ENCODE results near the gene KCNJ15. TPM values are rescaled to one million over a fixed set of nuclear protein-coding genes. Genes with fewer than 3 reads are reported as not detected.

Gene KCNJ15
- total RNA-seq, 1 donor = 10.1 TPM

GRCh38 chr21:38267991-38268863 is 11.4 kb downstream of the KCNJ15 start:
- no peak for DNase-seq (ENCODE audit: insufficient read length, low spot score, missing footprints)
- peak overlapping the region; percentile 87 for H3K27ac ChIP-seq (ENCODE audit: low read depth, low read length)
- TF ChIP-seq, protein P1, sequence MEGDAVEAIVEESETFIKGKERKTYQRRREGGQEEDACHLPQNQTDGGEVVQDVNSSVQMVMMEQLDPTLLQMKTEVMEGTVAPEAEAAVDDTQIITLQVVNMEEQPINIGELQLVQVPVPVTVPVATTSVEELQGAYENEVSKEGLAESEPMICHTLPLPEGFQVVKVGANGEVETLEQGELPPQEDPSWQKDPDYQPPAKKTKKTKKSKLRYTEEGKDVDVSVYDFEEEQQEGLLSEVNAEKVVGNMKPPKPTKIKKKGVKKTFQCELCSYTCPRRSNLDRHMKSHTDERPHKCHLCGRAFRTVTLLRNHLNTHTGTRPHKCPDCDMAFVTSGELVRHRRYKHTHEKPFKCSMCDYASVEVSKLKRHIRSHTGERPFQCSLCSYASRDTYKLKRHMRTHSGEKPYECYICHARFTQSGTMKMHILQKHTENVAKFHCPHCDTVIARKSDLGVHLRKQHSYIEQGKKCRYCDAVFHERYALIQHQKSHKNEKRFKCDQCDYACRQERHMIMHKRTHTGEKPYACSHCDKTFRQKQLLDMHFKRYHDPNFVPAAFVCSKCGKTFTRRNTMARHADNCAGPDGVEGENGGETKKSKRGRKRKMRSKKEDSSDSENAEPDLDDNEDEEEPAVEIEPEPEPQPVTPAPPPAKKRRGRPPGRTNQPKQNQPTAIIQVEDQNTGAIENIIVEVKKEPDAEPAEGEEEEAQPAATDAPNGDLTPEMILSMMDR (IDR thresholded peaks at IDR 0.05; ENCODE audit: extremely low read depth, low read depth, low read length) = no peak
- H2AFZ ChIP-seq (ENCODE audit: low read length) = no peak overlapping the region
- no peak overlapping the region for H3K4me3 ChIP-seq (ENCODE audit: insufficient read depth, low read length)
- no peaks in the 10 kb centered on the region for H4K20me1 ChIP-seq (ENCODE audit: insufficient read depth, low read length)
- no peaks in the 10 kb centered on the region for H3K9me3 ChIP-seq (ENCODE audit: low read depth, low read length)
- H3K36me3 ChIP-seq (ENCODE audit: insufficient read depth, low read length) = no peaks in the 10 kb centered on the region
- no peaks in the 10 kb centered on the region for H3K79me2 ChIP-seq (ENCODE audit: insufficient read depth, low read length)
- H3K4me2 ChIP-seq (ENCODE audit: insufficient read depth, low read length) = no peak overlapping the region
- H3K4me1 ChIP-seq (ENCODE audit: insufficient read depth, low read length) = peaks cover 44% of the 10 kb centered on the region
- H3K27me3 ChIP-seq (ENCODE audit: insufficient read depth, low read length) = no peaks in the 10 kb centered on the region

DNA sequence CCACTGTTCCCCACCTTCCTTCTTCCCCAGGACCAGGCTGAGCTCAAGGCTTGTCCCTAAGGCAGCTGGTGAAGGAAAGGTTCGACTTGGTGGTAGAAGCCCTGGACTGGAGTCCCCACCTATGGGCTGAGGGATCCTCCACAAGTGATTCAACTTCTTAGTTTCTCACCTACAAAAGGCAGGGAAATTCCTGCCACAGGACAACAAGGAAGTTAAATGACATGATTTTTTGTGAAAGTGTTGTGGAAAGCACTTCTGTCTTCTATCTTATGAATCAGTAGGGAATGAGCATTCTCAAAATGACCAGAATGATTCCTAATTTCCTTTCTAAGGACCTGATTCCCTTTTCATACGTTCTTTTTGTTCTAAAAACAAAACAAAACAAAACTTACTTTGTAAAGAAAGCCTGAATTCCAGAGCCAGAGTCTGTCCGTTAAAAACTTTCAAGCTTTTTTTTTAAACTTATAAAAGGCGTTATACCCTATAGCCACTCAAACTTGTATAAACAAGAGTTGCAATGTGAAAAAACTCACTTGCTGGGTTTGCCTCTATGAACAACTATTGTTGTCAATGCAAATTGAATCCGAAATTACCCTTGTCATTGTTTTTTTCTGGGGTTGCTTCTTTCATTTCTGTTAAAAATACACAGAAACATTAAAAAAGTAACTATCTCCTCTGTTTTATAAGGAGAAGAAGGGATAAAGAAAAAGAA is 12.2 kb downstream of the KCNJ15 start:
- Histone ChIP-seq H3K4me1 (ENCODE audit: insufficient read depth, low read length) (peaks cover 36% of the 10 kb centered on the region), H4K20me1 (ENCODE audit: insufficient read depth, low read length) (no peaks in the 10 kb centered on the region), H2AFZ (ENCODE audit: low read length) (peak overlapping the region; percentile 30), H3K27ac (ENCODE audit: low read depth, low read length) (no peak overlapping the region), H3K4me2 (ENCODE audit: insufficient read depth, low read length) (no peak overlapping the region), H3K9me3 (ENCODE audit: low read depth, low read length) (no peaks in the 10 kb centered on the region), H3K4me3 (ENCODE audit: insufficient read depth, low read length) (no peak overlapping the region), H3K79me2 (ENCODE audit: insufficient read depth, low read length) (no peaks in the 10 kb centered on the region), H3K36me3 (ENCODE audit: insufficient read depth, low read length) (no peaks in the 10 kb centered on the region), H3K27me3 (ENCODE audit: insufficient read depth, low read length) (no peaks in the 10 kb centered on the region)
- TF ChIP-seq, protein P1 (IDR thresholded peaks at IDR 0.05; ENCODE audit: extremely low read depth, low read depth, low read length) = no peak
- no peak for DNase-seq (ENCODE audit: insufficient read length, low spot score, missing footprints)

- Histone ChIP-seq H3K27ac (ENCODE audit: low read depth, low read length) (no peak overlapping the region), H3K4me1 (ENCODE audit: insufficient read depth, low read length) (peaks cover 33% of the 10 kb centered on the region), H3K4me2 (ENCODE audit: insufficient read depth, low read length) (no peak overlapping the region), H2AFZ (ENCODE audit: low read length) (no peak overlapping the region), H3K79me2 (ENCODE audit: insufficient read depth, low read length) (no peaks in the 10 kb centered on the region), H3K36me3 (ENCODE audit: insufficient read depth, low read length) (no peaks in the 10 kb centered on the region), H3K4me3 (ENCODE audit: insufficient read depth, low read length) (no peak overlapping the region), H3K27me3 (ENCODE audit: insufficient read depth, low read length) (no peaks in the 10 kb centered on the region), H3K9me3 (ENCODE audit: low read depth, low read length) (no peaks in the 10 kb centered on the region), H4K20me1 (ENCODE audit: insufficient read depth, low read length) (no peaks in the 10 kb centered on the region)
- TF ChIP-seq, protein P1 (IDR thresholded peaks at IDR 0.05; ENCODE audit: extremely low read depth, low read depth, low read length) = no peak
- DNase-seq (ENCODE audit: insufficient read length, low spot score, missing footprints) = no peak
Measured at GRCh38 chr21:38269576-38269936, 12.8 kb downstream of the KCNJ15 start.

- H3K79me2 ChIP-seq (ENCODE audit: insufficient read depth, low read length) = no peaks in the 10 kb centered on the region
- no peaks in the 10 kb centered on the region for H3K9me3 ChIP-seq (ENCODE audit: low read depth, low read length)
- H3K36me3 ChIP-seq (ENCODE audit: insufficient read depth, low read length) = no peaks in the 10 kb centered on the region
- TF ChIP-seq, protein P1 (IDR thresholded peaks at IDR 0.05; ENCODE audit: extremely low read depth, low read depth, low read length) = no peak
- no peak overlapping the region for H3K27ac ChIP-seq (ENCODE audit: low read depth, low read length)
- no peak overlapping the region for H3K4me2 ChIP-seq (ENCODE audit: insufficient read depth, low read length)
- H3K27me3 ChIP-seq (ENCODE audit: insufficient read depth, low read length) = no peaks in the 10 kb centered on the region
- H2AFZ ChIP-seq (ENCODE audit: low read length) = no peak overlapping the region
- DNase-seq (ENCODE audit: insufficient read length, low spot score, missing footprints) = no peak
- no peaks in the 10 kb centered on the region for H4K20me1 ChIP-seq (ENCODE audit: insufficient read depth, low read length)
- H3K4me1 ChIP-seq (ENCODE audit: insufficient read depth, low read length) = peaks cover 29% of the 10 kb centered on the region
- H3K4me3 ChIP-seq (ENCODE audit: insufficient read depth, low read length) = no peak overlapping the region
Measured at GRCh38 chr21:38272215-38272614, 15.4 kb downstream of the KCNJ15 start.

All from osteoblast (primary cell).